GM12878 (cell line): Measurements from ENCODE around the gene APEX1. TPM values are rescaled to one million over a fixed set of nuclear protein-coding genes. Genes with fewer than 3 reads are reported as not detected.

Experiments used
- ATF7 ChIP-seq: fragments of 450-650 bp; IDR thresholded peaks from 2 replicates; pipeline ENCODE4 v1.6.1; 2016; ENCODE audit warnings: low read depth, mild to moderate bottlenecking
- BHLHE40 ChIP-seq, 2 experiments: fragments of 450-650 bp in 1 of 2; IDR thresholded peaks; 2 replicates each; pipeline ENCODE4 v1.6.1; 2011 to 2017; ENCODE audit warnings: low read depth in 2 of 2, borderline replicate concordance in 1 of 2, improper control_type of control experiment in 1 of 2, low read length in 1 of 2, mild to moderate bottlenecking in 1 of 2
- BMI1 ChIP-seq: fragments of 450-650 bp; IDR thresholded peaks from 2 replicates; pipeline ENCODE4 v1.6.1; 2016; ENCODE audit warnings: mild to moderate bottlenecking, moderate library complexity, borderline replicate concordance
- CEBPB ChIP-seq, 2 experiments: fragments of 150-350 bp in 1 of 2; IDR thresholded peaks; 2 replicates each; pipeline ENCODE4 v1.6.1; 2012 to 2014; ENCODE audit warnings: low read depth in 2 of 2, low read length in 2 of 2, borderline replicate concordance in 1 of 2, inconsistent platforms in 1 of 2
- CHD4 ChIP-seq: fragments of 200-600 bp; sonication (generic); IDR thresholded peaks from 2 replicates; pipeline ENCODE4 v1.6.1; 2016; ENCODE audit warnings: mild to moderate bottlenecking
- CTCF ChIP-seq, 3 experiments: IDR thresholded peaks in 2 of 3; conservative IDR thresholded peaks in 1 of 3; 2 replicates each; pipeline ENCODE4 v1.5.1; 2011; ENCODE audit warnings: low read depth in 3 of 3, low read length in 3 of 3, mild to moderate bottlenecking in 3 of 3, control low read depth in 2 of 3, moderate library complexity in 2 of 3, inconsistent platforms in 1 of 3, mixed read lengths in 1 of 3; ENCODE audit not compliant: control insufficient read depth in 2 of 3, insufficient read depth in 1 of 3; ENCODE audit errors: extremely low read depth in 1 of 3
- DPF2 ChIP-seq: fragments of 450-650 bp; IDR thresholded peaks from 2 replicates; pipeline ENCODE4 v1.6.1; 2017; ENCODE audit warnings: mild to moderate bottlenecking
- ETV6 ChIP-seq, 2 experiments: fragments of 450-650 bp in 1 of 2; IDR thresholded peaks in 1 of 2; conservative IDR thresholded peaks in 1 of 2; 2 replicates each; pipeline ENCODE4 v1.6.1; 2014; ENCODE audit warnings: antibody characterized with exemption in 1 of 2, borderline replicate concordance in 1 of 2, low read depth in 1 of 2, mild to moderate bottlenecking in 1 of 2, moderate library complexity in 1 of 2
- FOXM1 ChIP-seq: IDR thresholded peaks from 2 replicates; pipeline ENCODE4 v1.6.1; 2012; ENCODE audit warnings: low read depth, mild to moderate bottlenecking, inconsistent platforms, low read length, moderate library complexity
- JUND ChIP-seq: IDR thresholded peaks from 2 replicates; pipeline ENCODE4 v1.6.1; 2012; ENCODE audit warnings: low read depth, mild to moderate bottlenecking, low read length, improper control_type of control experiment, moderate library complexity
- KLF5 ChIP-seq: fragments of 450-650 bp; IDR thresholded peaks from 2 replicates; pipeline ENCODE4 v1.6.1; 2014; ENCODE audit warnings: mild to moderate bottlenecking; ENCODE audit not compliant: partially characterized antibody
- MTA2 ChIP-seq: fragments of 450-650 bp; IDR thresholded peaks from 2 replicates; pipeline ENCODE4 v1.6.1; 2016; ENCODE audit warnings: low read depth, mild to moderate bottlenecking, moderate library complexity
- MTA3 ChIP-seq: IDR thresholded peaks from 2 replicates; pipeline ENCODE4 v1.6.1; 2012; ENCODE audit warnings: low read length, inconsistent platforms, borderline replicate concordance
- RCOR1 ChIP-seq: conservative IDR thresholded peaks from 2 replicates; pipeline ENCODE4 v1.6.1; 2012; ENCODE audit warnings: low read depth, low read length, improper control_type of control experiment
- SREBF2 ChIP-seq: IDR thresholded peaks from 2 replicates; pipeline ENCODE4 v1.6.1; 2012; ENCODE audit warnings: mild to moderate bottlenecking, low read length
- SRF ChIP-seq, 2 experiments: IDR thresholded peaks; 2 replicates each; pipeline ENCODE4 v1.6.1; 2011; ENCODE audit warnings: low read depth in 2 of 2, low read length in 2 of 2, mild to moderate bottlenecking in 1 of 2, moderate library complexity in 1 of 2
- TCF3 ChIP-seq: IDR thresholded peaks from 2 replicates; pipeline ENCODE4 v1.6.1; 2012; ENCODE audit warnings: low read depth, mild to moderate bottlenecking, low read length, borderline replicate concordance; ENCODE audit not compliant: insufficient read depth
- WRNIP1 ChIP-seq: IDR thresholded peaks from 2 replicates; pipeline ENCODE4 v1.6.1; 2011; ENCODE audit warnings: low read depth, low read length, improper control_type of control experiment, borderline replicate concordance
- polyA plus RNA-seq, 11 experiments: library from polyadenylated mRNA; depleted of rRNA in 4 of 11; unstranded in 6 of 11; stranded (reverse) in 5 of 11; fragments of >200 nt; fragmentation: Nextera tagmentation in 4 of 11; fragmentation: Illumina TruSeq in 1 of 11; extraction: Ambion mirVana in 4 of 11; extraction: Trizol in 1 of 11; gene quantifications; 1 replicate in 1 of 11; 2 replicates in 10 of 11; pipeline versions ENCODE4 v1.2.1 to v1.2.3, GENCODE V29; 2011 to 2016; ENCODE audit warnings: inconsistent platforms in 2 of 11, missing spikeins in 2 of 11, low read depth in 1 of 11
- total RNA-seq, 4 experiments: library from RNA; depleted of rRNA in 3 of 4; stranded (reverse); fragments of >200 nt in 3 of 4; fragmentation: Illumina TruSeq in 1 of 4; extraction: Trizol in 1 of 4; gene quantifications; 2 replicates each; pipeline versions ENCODE4 v1.2.1 to v1.2.3, GENCODE V29; 2013 to 2021
- TF ChIP-seq, protein P1 (sequence below): fragments of 450-650 bp; IDR thresholded peaks from 2 replicates; pipeline ENCODE4 v1.6.1; 2017; ENCODE audit warnings: mild to moderate bottlenecking, moderate library complexity
- TF ChIP-seq, protein P2 (sequence below): fragments of 450-650 bp; IDR thresholded peaks from 2 replicates; pipeline ENCODE4 v1.6.1; 2018; ENCODE audit warnings: mild to moderate bottlenecking, low read depth, moderate library complexity; ENCODE audit not compliant: partially characterized antibody

Gene APEX1
- total and polyA plus RNA-seq, 10 of the 15 experiments (the other 5 are each of a cell fraction or from before 2014, with no cell fraction given), result 115 to 407 (median 300) TPM

GRCh38 chr14:20427231-20428009, 27.6 kb upstream of the APEX1 start (continued):
- no peak for TF ChIP-seq CHD4
- TF ChIP-seq JUND, result no peak
- TF ChIP-seq CEBPB (IDR thresholded peaks at IDR 0.05; ENCODE audit: borderline replicate concordance in 1 of 2, low read depth in 2 of 2, low read length in 2 of 2), result 0 out of 4 replicates have a peak, but pooled peaks of 1 of the 2 experiments have one; percentile 18
- peak; percentile 84 for TF ChIP-seq FOXM1
- TF ChIP-seq MTA2, result no peak
- no peak for TF ChIP-seq WRNIP1
- peak; percentile 88; the same call in 1 of the 2 replicates for TF ChIP-seq DPF2
- no peak for TF ChIP-seq SRF (IDR thresholded peaks at IDR 0.05; ENCODE audit: low read depth in 2 of 2, low read length in 2 of 2)
- TF ChIP-seq MTA3, result peak; percentile 78; the same call in 1 of the 2 replicates
- TF ChIP-seq, protein P1, sequence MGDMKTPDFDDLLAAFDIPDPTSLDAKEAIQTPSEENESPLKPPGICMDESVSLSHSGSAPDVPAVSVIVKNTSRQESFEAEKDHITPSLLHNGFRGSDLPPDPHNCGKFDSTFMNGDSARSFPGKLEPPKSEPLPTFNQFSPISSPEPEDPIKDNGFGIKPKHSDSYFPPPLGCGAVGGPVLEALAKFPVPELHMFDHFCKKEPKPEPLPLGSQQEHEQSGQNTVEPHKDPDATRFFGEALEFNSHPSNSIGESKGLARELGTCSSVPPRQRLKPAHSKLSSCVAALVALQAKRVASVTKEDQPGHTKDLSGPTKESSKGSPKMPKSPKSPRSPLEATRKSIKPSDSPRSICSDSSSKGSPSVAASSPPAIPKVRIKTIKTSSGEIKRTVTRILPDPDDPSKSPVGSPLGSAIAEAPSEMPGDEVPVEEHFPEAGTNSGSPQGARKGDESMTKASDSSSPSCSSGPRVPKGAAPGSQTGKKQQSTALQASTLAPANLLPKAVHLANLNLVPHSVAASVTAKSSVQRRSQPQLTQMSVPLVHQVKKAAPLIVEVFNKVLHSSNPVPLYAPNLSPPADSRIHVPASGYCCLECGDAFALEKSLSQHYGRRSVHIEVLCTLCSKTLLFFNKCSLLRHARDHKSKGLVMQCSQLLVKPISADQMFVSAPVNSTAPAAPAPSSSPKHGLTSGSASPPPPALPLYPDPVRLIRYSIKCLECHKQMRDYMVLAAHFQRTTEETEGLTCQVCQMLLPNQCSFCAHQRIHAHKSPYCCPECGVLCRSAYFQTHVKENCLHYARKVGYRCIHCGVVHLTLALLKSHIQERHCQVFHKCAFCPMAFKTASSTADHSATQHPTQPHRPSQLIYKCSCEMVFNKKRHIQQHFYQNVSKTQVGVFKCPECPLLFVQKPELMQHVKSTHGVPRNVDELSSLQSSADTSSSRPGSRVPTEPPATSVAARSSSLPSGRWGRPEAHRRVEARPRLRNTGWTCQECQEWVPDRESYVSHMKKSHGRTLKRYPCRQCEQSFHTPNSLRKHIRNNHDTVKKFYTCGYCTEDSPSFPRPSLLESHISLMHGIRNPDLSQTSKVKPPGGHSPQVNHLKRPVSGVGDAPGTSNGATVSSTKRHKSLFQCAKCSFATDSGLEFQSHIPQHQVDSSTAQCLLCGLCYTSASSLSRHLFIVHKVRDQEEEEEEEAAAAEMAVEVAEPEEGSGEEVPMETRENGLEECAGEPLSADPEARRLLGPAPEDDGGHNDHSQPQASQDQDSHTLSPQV, result no peak
- peak in 1 of 2 experiments; percentile 98; a peak in 2 of 4 replicates for TF ChIP-seq ETV6 (conservative IDR thresholded peaks at IDR 0.05 in 1 of 2, IDR thresholded peaks at IDR 0.05 in 1 of 2; ENCODE audit: borderline replicate concordance in 1 of 2, low read depth in 1 of 2)
- no peak for TF ChIP-seq BMI1
- TF ChIP-seq RCOR1, result no peak
- TF ChIP-seq, protein P2, sequence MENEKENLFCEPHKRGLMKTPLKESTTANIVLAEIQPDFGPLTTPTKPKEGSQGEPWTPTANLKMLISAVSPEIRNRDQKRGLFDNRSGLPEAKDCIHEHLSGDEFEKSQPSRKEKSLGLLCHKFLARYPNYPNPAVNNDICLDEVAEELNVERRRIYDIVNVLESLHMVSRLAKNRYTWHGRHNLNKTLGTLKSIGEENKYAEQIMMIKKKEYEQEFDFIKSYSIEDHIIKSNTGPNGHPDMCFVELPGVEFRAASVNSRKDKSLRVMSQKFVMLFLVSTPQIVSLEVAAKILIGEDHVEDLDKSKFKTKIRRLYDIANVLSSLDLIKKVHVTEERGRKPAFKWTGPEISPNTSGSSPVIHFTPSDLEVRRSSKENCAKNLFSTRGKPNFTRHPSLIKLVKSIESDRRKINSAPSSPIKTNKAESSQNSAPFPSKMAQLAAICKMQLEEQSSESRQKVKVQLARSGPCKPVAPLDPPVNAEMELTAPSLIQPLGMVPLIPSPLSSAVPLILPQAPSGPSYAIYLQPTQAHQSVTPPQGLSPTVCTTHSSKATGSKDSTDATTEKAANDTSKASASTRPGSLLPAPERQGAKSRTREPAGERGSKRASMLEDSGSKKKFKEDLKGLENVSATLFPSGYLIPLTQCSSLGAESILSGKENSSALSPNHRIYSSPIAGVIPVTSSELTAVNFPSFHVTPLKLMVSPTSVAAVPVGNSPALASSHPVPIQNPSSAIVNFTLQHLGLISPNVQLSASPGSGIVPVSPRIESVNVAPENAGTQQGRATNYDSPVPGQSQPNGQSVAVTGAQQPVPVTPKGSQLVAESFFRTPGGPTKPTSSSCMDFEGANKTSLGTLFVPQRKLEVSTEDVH, result no peak
- TF ChIP-seq SREBF2, result no peak
- TF ChIP-seq BHLHE40 (IDR thresholded peaks at IDR 0.05; ENCODE audit: borderline replicate concordance in 1 of 2, low read depth in 2 of 2, low read length in 1 of 2), result peak in 1 of 2 experiments; percentile 68; a peak in 2 of 4 replicates
- TF ChIP-seq KLF5, result no peak
- TF ChIP-seq TCF3, result 0 out of 2 replicates have a peak, but pooled peaks have one; percentile 47
- no peak; the same call in 1 of the 2 replicates for TF ChIP-seq ATF7
- no peak for TF ChIP-seq CTCF (IDR thresholded peaks at IDR 0.05 in 2 of 3, conservative IDR thresholded peaks at IDR 0.05 in 1 of 3; ENCODE audit: control insufficient read depth in 2 of 3, extremely low read depth in 1 of 3, insufficient read depth in 1 of 3, low read depth in 3 of 3, low read length in 3 of 3)
